Nucleus accumbens (tissue), 56 donors: Measurements from ENCODE around the gene CDA.

Experiments
- DNase-seq, 56 donors: peaks; one replicate each; lab custom pipeline; 2025; lab: John Stamatoyannopoulos, UW

CDA gene

DNA sequence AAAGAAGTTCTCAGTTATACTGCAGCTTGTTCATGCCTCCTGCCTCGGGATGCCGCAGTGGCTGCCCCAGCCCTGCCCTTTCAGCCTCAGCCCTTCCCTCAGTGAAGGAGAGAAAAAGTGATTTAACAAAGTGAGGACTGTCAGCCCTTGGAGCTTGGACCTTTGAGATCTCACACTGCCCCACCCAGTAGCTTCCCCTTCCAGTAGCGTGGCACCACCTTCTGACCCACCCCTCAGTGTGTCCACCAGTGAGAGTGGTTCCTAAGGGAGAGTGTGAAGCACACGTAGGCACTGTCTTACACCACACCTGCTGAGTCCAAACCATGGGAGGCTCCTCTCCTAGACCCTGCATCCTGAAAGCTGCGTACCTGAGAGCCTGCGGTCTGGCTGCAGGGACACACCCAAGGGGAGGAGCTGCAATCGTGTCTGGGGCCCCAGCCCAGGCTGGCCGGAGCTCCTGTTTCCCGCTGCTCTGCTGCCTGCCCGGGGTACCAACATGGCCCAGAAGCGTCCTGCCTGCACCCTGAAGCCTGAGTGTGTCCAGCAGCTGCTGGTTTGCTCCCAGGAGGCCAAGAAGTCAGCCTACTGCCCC lies at the start of gene CDA:
CDA (plus strand) TSS at position 464 of the 592 bp plus-strand sequence; CDS start at position 497, 33 bp downstream.
- no peak for DNase-seq

DNA sequence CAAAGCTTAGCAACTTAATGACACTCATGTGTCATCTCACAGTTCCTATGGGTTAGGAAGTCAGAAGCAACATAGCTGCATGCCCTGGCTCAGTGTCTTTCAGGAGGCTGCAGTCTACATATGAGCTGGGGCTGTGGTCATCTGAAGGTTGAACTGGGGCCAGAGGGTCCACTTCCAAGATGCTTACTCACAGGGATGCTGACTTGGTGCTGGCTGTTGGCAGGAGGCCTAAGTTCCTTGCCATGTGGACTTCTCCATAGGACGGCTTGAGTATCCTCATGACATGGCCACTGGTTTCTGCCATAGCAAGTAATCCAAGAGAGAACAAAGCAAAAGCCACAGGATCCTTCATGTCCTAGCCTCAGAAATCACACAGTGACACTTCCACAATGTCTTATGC lies 48.6 kb upstream of the CDA start:
- no peak for DNase-seq

DNA sequence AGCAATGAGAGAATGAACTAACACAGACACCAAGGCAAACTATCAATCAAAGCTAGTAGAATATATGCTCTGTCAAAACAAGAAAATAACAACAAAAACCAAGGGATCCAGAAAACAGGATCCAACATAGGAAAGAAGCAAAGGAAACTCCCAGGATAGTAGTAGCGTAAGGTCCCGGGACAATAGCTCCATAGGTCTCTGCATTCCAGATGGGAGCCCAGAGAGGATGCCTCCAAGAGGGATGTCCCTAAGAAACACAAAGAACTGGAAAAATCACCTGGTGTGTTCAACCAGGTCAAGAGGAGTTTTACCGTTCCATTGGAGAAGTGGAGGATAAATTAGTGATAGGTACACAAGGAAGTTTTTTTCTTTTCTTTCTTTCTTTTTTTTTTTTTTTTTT lies 42.3 kb upstream of the CDA start:
- DNase-seq, result no peak

DNA sequence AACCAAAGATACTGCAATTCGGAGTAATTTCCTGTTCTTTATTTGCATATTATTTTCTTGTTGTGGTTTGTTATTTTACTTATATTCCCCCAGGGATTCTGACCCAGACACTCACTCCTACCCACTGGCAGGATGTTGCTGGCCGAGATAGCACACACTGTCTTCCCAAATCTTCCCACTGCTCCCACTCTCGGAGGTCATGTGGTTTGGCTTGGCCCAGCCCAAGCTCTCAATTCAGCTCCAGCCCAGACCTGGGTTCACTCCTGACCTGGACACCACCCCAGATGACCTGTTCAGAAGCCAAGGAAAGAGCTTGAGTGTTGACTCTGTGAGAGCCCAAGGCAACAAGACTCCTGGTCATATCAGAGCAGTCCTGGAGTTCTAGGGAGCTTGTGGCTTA lies 37.7 kb upstream of the CDA start:
- DNase-seq, result no peak

DNA sequence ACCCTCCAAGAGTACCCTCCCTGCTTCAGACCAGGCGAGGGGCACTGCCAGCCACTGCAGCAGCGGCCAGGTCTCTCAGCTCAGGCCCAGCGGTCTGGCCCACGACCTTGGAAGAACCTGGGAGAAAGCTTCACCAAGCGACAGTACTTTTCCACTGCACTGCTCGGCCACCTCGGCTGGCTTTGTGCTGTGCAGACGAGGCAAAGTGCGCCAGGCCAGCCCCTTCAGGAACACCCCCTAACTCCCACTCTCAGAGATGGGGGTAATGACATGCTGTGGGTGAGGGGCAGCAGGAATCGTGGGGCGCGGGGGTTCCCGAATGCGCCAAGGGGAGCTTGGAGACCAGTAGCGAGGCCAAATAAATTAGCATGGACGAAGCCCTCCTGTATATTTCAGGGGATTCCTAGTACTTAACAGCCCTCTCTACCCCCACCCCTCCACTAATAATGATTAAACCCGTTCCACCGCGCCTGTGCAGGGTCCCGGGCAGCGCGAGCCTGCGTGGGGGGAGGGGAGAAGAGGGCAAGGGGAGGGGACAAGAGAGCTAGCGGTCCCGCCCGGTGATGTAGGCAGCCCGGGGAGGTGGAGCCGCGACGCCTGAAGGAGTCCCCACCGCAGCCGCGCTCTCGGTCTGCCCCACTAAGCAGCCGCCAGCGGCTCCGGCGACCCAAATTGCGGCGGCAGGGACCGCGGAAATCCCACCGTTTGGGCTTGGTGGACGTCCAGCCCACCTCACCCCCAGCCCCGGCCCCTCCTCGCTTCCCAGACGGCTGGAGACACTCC lies 36.8 kb upstream of the CDA start, which contains the start of gene FAM43B:
FAM43B (plus strand) TSS at position 629 of the 783 bp plus-strand sequence. CDS start 401 bp downstream, outside the sequence.
- DNase-seq, result peak in 53 of 56 donors; percentile 11 to 90 (median 67)

DNA sequence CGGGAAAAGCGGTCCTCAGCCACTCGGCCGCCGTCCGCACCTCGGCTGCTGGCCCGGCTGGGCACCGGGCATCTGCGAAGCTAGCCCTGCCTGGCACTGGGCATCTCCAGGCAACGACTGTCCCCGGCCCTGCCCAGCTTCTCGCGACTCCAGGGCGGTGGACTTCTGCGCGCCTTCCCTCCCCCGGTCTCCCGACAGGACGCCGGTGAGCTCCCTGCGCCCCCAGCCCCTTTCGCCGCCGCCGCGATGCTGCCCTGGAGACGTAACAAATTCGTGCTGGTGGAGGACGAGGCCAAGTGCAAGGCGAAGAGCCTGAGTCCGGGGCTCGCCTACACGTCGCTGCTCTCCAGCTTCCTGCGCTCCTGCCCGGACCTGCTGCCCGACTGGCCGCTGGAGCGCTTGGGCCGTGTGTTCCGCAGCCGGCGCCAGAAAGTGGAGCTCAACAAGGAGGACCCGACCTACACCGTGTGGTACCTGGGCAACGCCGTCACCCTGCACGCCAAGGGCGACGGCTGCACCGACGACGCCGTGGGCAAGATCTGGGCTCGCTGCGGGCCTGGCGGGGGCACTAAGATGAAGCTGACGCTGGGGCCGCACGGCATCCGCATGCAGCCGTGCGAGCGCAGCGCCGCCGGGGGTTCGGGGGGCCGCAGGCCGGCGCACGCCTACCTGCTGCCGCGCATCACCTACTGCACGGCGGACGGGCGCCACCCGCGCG lies 36.0 kb upstream of the CDA start:
- DNase-seq, result peak in 5 of 56 donors; percentile 11 to 51 (median 36)

DNA sequence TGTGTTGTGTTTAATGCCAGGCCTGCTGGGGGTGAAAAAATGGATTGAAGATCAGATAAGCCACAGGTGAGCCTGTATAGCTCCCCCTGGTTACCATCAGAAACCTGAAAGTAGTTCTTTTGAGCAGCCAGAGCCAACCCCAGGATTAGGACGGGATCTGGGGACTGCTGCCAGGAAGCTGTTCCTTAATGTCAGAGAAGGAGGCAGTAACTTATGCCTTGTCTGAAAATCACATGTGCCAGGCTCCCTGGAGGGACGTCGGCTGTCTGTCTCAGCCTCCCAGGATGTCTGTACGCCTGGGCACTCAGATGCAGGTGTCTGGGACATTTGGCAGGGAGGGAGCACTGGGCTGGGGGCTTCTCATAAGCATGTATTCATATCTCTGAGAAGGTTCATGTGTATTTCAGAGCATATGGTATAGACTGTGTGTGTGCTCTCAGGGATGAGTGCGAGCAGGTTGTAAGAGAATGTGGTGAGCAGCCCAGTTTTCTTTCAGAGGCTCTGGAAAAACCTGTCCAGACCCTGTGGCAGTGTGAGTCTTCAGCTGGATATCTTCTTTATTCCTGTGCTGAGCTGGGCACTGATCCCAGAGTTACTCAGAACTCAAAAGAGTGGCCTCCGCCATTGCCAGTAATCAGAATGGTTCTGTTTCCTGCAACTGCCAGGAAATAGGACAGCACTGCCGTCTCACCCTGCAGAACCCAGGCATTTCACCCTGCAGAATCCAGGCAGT lies 33.7 kb upstream of the CDA start:
- DNase-seq, result peak in 17 of 56 donors; percentile 2 to 55 (median 17)

DNA sequence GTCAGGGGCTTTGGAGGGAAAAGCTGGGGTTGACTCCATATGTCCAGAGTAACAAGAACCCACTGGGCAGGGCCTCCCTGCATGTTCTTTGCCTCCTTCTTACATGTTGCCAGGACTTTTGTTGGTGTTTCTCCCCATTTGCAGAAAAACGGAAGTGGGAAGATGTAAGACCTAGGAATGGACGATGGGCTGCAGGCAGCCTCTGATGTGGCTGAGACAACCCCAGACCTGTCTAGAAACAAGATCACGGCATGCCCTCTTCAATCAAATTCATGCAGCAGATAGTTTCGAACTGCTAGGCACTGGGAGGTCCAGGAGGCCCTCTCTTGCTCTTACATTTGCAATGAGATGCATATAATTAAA lies 33.2 kb upstream of the CDA start:
- no peak for DNase-seq

DNA sequence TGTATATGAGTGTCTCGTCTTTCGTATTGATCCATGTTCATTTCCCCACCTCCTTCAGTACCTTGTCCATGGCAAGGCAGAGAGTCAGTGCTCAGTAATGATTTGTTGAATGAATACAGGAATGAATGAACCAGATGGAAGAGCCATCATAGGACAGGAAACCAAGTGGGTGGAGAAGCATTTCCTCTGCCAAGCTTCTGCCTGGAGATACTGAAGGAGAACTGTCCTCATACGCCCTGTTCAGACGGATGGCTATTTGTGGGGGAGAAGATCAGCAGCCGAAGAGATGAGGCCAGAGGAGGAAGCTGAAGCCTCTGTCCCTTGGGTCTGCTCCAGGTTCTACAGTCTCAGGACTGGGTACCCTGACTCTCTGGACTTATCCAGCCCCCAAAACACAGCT lies 30.7 kb upstream of the CDA start:
- no peak for DNase-seq

DNA sequence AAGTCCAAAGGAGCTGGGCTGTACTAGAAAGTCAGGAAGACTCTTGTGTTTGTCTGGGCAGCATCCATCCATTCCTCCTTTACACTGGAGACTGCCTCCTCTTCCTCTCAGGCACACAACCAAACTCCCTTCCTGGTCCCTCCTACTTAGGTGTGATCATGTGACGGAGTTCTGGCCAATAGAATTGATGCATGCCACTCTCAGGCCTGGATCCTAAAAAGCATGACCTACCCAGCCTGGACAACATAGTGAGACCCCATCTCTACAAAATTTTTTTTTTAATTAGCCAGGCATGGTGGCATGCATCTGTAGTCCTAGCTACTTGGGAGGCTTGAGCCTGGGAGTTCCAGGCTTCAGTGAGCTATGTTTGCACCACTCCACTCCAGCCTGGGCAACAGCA lies 27.9 kb upstream of the CDA start:
- no peak for DNase-seq

DNA sequence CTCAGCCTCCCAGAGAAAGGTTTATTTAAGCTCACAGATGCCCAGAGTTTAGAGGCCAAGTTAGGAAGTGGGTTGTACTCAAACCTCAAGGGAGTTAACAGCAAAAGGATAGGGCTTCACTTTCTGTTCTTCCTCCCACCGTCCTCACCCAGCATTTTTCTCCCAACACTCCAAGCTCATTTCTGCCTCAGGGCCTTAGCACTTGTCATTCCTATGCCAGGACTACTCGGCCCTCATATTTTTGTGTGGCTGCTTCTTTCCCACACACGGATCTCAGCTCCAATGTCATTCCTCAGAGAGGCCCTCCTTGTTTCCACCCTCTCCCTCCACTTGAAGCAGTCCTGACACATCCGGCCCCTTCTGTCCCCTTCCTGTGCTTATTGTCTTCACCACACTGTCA lies 23.7 kb upstream of the CDA start:
- DNase-seq, result no peak

DNA sequence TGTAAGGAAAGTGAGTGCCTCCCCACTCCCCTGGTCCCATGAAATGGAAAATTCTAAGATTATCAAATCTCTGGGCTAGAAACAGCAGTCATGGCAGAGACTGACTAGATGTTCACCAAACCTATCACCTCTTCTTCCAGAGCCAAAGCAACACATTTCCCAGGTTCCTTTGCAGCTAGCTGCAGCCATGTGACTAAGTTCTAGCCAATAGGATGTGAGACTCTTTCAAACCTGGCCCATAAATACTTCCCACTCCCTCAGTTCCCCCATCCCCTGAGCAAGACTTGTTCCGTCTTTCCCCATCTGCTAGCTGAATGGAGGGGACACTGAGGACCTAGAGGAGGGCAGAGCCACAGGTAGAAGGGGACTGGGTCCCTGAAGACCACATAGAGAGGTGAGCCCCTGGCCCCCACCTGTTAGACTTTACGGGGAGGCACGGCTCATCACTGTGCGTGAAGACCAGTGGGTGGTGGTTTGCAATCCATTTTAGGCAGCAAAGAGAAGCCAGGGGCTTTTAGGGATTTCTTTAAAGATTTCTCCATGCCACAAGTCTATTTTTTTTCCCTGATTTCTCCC lies 19.3 kb upstream of the CDA start:
- DNase-seq, result no peak

DNA sequence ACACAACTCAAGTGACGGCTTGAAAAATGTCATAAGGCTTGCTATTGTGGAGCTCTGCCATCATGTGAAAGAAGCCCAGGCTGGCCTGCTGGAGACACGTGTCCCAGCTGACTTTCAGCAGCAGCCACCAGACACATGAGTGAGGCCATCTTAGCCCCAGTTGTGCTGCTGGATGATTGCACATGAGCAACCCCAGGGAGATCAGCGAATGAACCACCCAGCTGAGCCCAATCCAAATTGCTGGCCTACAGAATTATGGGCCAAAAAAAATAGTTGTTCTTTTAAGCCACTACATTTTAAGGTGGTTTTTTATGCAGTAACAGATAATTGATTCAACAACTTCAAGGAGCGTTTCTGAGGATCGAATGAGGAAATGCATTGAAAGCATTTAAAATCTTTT lies 17.5 kb upstream of the CDA start:
- no peak for DNase-seq

DNA sequence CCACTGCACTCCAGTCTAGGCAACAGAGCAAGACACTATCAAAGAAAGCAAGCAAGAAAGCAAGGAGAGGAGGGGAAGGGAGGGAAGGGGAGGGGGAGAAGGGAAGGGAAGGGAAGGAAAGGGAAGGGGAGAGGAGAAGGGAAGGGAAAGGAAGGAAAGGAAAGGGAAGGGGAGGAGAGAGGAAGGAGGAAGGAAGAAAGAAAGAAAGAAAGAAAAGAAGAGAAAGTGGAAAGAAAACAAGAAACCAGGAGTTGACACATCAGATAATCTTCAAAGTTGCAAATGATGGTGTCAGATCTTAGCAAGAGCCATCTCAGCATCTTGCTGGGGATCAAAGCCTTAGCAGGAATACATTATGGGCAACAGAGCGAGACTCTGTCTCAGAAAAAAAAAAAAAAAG lies 14.9 kb upstream of the CDA start:
- DNase-seq, result no peak

DNA sequence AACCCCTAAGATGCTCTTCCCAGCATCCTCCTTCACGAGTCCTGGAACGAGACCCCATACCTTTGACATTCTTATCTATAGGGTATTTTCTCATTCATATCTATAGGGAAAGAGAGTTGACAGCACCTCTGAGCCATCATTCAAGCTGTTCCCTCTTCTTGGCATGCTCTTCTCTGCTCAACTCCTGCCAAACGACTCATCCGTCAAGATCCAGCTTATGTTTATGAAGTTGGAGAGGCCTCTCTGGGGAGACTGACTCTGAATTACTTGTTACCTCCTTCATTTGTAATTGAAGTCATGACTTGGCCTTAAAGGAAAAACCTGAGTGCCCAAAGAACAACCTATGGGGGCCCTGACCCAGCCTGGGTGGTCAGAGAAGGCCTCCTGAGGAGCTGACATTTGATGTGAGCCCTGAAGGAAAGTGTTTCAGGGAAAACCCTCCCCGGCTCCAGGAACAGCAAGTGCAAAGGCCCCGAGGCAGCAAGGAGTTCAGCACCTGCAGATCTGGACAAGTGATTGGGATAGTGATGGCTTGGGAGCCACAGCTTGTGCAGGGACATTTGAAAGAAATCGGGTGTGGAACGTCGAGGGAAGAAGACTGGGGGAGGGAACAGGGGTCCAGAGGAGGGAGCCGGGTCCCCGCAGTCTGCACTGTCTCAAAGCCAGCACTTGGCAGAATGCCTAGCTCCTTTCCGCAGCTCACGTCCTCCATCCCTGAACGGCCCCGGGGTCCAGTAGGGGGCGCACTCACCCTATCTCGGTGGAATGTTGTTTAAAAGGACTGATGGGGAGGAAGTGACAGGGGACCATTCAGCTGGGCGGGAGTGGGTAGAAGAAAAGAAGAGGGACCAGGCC lies 14.0 kb upstream of the CDA start:
- DNase-seq, result peak in 28 of 56 donors; percentile 1 to 71 (median 17)

DNA sequence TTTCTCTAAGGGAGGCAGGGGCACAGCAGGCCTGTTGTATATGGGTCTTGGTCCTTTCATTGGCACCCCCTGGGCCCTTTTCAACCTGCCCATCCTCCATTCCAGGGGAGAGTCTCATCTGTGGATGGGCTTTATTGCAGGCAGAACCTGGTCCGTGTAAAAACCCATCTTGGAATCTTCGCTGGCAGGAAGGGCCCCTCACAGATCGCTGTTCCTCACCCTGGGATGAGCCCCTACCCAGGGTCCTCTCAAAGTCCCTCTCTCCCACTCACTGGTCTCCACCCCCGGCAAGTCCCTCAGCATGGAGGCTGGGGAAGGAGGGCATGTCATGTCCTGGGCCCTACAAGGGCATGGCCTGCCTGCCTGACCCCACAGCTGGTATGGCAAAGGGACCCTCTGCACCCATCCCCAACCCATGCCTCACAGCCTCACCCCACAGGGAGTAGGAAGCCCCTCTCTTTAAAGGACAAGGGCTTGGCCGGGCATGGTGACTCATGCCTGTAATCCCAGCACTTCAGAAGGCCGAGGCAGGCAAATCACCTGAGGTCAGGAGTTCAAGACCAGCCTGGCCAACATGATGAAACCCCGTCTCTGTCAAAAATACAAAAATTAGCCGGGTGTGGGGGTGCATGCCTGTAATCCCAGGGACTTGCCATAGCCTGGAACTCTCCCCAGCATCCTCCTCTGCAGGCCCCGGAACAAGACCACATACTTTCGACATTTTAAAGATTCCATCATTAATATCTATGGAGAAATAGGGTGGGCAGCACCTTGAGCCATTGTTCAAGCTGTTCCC lies 13.2 kb upstream of the CDA start:
- no peak for DNase-seq

DNA sequence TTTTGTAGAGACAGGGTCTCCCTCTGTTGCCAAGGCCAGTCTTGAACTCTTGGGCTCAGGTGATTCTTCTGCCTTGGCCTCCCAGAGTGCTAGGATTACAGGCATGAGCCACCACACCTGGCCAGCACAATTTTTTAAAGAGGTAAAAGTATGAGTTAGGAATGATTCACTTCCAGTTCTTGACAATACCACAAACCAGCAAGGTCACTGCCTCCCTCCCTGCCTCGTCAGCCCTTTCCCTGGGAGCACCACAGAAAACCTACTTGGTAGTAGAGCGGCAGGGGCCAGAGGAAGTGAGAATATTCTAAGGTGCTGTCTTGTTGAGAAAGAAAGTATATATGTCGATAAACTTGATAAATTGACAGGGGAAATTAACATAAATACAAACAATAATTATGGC lies 10.8 kb upstream of the CDA start:
- no peak for DNase-seq

DNA sequence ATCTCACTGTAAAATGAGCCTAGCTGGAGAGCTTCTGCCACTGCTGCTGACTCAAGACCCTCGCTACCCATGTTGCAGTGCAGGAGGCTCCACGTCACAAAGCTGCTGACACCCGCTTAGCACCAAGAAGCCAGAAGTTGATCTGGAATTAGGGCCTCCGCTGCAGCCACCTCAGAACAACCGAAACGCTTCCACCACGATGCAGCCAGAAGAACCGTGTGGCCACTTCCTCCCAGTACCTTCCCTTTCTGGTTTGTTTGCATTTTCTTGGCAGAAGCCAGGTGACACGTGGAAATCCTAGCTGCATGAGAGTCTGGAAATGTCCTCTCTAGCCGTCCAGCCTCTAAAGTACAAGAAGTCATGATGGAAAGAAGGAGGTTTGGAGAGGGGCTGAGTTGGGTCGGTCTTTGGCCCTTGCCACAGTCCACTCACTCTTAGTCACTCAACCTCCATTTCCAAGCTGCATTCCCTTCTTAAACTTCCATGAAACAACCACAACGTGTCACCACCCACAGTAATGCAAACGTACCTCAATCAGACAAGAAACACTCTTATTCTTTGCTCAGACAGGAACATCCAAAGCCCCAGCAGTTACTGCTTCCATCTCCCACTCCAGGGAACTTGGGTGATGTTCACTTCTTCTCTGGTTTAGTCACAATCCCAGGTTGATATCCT lies 10.0 kb upstream of the CDA start:
- no peak for DNase-seq
